ENCODE results near the gene MCTP1. TPM values are rescaled to one million over a fixed set of nuclear protein-coding genes. Genes with fewer than 3 reads are reported as not detected.
A peak's percentile ranks its signal among the peaks of the same experiment; 100 is the strongest.

MCTP1 gene
- total RNA-seq, 2 experiments from 2014 or later, result not detected

GRCh38 chr5:94702729-94703128 is 582.2 kb downstream of the MCTP1 start:
- no peaks in the 10 kb centered on the region; the same call in 1 of the 2 replicates for H4K20me1 ChIP-seq (ENCODE audit: insufficient read depth, low read length)
- H3K79me2 ChIP-seq (ENCODE audit: insufficient read depth, low read depth, low read length), result no peaks in the 10 kb centered on the region
- no peak overlapping the region for H2AFZ ChIP-seq (ENCODE audit: low read length)
- ChIA-PET CTCF (ENCODE audit: unreplicated experiment) (interaction anchor here (0.9 kb wide), 1 partner anchor 35 kb away, joined by 4 read pairs; no protein-coding TSS in a partner anchor), POLR2A (interaction anchor here (0.5 to 1.1 kb wide), 4 partner anchors 20 to 746 kb away, joined by 3 to 8 read pairs (median 3); no protein-coding TSS in a partner anchor)
- no TSS peak for BruUV-seq (replicated peaks)
- no peak overlapping the region for H3K27ac ChIP-seq (ENCODE audit: low read depth, low read length, poor library complexity, severe bottlenecking)
- no peaks in the 10 kb centered on the region for H3K9me3 ChIP-seq (ENCODE audit: low read length)
- TF ChIP-seq EZH2phosphoT487 (IDR thresholded peaks at IDR 0.05; ENCODE audit: borderline replicate concordance, low read depth, low read length), result no peak
- TF ChIP-seq CTCF (conservative IDR thresholded peaks at IDR 0.05; ENCODE audit: low read length), result no peak
- H3K36me3 ChIP-seq (ENCODE audit: insufficient read depth, low read length), result 0 out of 2 replicates have a peak, but pooled peaks cover 2% of the 10 kb centered on the region
- intact Hi-C loops (cut with micrococcal nuclease; ENCODE audit: unreplicated experiment), result loop anchor here (5.0 kb wide), 1 partner anchor 85 kb away; the partner anchor contains the start of genes KIAA0825 and SLF1
- H3K4me1 ChIP-seq (ENCODE audit: insufficient read depth, low read length, poor library complexity, severe bottlenecking), result peaks cover 23% of the 10 kb centered on the region
- DNase-seq (ENCODE audit: low spot score), result peak; percentile 75
- peak overlapping the region; percentile 13; the same call in 1 of the 2 replicates for H3K4me2 ChIP-seq (ENCODE audit: low read length)
- H3K4me3 ChIP-seq (ENCODE audit: low read depth, low read length, poor library complexity, severe bottlenecking), result no peak overlapping the region
- H3K9me2 ChIP-seq (ENCODE audit: insufficient read depth, low read length), result no peaks in the 10 kb centered on the region

DNA sequence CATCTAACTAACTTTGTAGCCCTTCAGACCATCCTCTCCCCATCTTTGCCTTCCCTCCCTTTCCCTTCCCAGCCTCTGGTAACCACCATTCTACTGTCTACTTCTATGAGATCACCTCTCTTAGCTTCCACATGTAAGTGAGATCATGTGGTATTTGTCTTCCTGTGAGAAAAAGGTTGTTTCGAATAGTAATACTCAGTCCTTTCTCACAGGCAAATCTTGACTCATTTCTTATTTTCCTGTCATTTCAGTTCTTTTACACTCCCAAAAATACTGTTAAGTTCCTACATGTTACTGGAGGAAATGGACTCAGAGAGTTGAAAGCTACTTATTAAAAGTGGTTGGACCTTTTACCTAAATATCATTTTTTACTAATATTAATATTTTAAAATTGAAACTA is 584.3 kb downstream of the MCTP1 start:
- peaks cover 15% of the 10 kb centered on the region for H3K4me1 ChIP-seq (ENCODE audit: insufficient read depth, low read length, poor library complexity, severe bottlenecking)
- no peaks in the 10 kb centered on the region for H3K9me3 ChIP-seq (ENCODE audit: low read length)
- ChIA-PET POLR2A (no interaction called here), CTCF (ENCODE audit: unreplicated experiment) (no interaction called here)
- H2AFZ ChIP-seq (ENCODE audit: low read length), result no peak overlapping the region
- intact Hi-C loops (cut with micrococcal nuclease; ENCODE audit: unreplicated experiment), result loop anchor here (5.0 kb wide), 1 partner anchor 83 kb away; the partner anchor contains the start of genes KIAA0825 and SLF1
- BruUV-seq (replicated peaks), result no TSS peak
- H4K20me1 ChIP-seq (ENCODE audit: insufficient read depth, low read length), result no peaks in the 10 kb centered on the region; the same call in 1 of the 2 replicates
- DNase-seq (ENCODE audit: low spot score), result no peak
- no peaks in the 10 kb centered on the region for H3K79me2 ChIP-seq (ENCODE audit: insufficient read depth, low read depth, low read length)
- H3K36me3 ChIP-seq (ENCODE audit: insufficient read depth, low read length), result no peaks in the 10 kb centered on the region
- no peak for TF ChIP-seq EZH2phosphoT487 (IDR thresholded peaks at IDR 0.05; ENCODE audit: borderline replicate concordance, low read depth, low read length)
- TF ChIP-seq CTCF (conservative IDR thresholded peaks at IDR 0.05; ENCODE audit: low read length), result no peak
- no peak overlapping the region for H3K4me2 ChIP-seq (ENCODE audit: low read length)
- H3K27ac ChIP-seq (ENCODE audit: low read depth, low read length, poor library complexity, severe bottlenecking), result no peak overlapping the region
- H3K4me3 ChIP-seq (ENCODE audit: low read depth, low read length, poor library complexity, severe bottlenecking), result no peak overlapping the region
- no peaks in the 10 kb centered on the region for H3K9me2 ChIP-seq (ENCODE audit: insufficient read depth, low read length)

GRCh38 chr5:94699562-94699961 is 585.3 kb downstream of the MCTP1 start:
- Histone ChIP-seq H3K9me2 (ENCODE audit: insufficient read depth, low read length) (no peaks in the 10 kb centered on the region), H3K4me1 (ENCODE audit: insufficient read depth, low read length, poor library complexity, severe bottlenecking) (peaks cover 15% of the 10 kb centered on the region), H2AFZ (ENCODE audit: low read length) (no peak overlapping the region), H3K36me3 (ENCODE audit: insufficient read depth, low read length) (peaks cover 7% of the 10 kb centered on the region; the same call in 1 of the 2 replicates), H3K27ac (ENCODE audit: low read depth, low read length, poor library complexity, severe bottlenecking) (no peak overlapping the region), H4K20me1 (ENCODE audit: insufficient read depth, low read length) (no peaks in the 10 kb centered on the region; the same call in 1 of the 2 replicates), H3K79me2 (ENCODE audit: insufficient read depth, low read depth, low read length) (no peaks in the 10 kb centered on the region), H3K4me3 (ENCODE audit: low read depth, low read length, poor library complexity, severe bottlenecking) (no peak overlapping the region), H3K9me3 (ENCODE audit: low read length) (no peaks in the 10 kb centered on the region), H3K4me2 (ENCODE audit: low read length) (no peak overlapping the region)
- no peak for TF ChIP-seq CTCF (conservative IDR thresholded peaks at IDR 0.05; ENCODE audit: low read length)
- TF ChIP-seq EZH2phosphoT487 (IDR thresholded peaks at IDR 0.05; ENCODE audit: borderline replicate concordance, low read depth, low read length), result no peak
- no TSS peak for BruUV-seq (replicated peaks)
- no peak for DNase-seq (ENCODE audit: low spot score)
- intact Hi-C loops (cut with micrococcal nuclease; ENCODE audit: unreplicated experiment), result no loop called here
- ChIA-PET CTCF (ENCODE audit: unreplicated experiment) (no interaction called here), POLR2A (no interaction called here)
